Ectodermal cell (in vitro differentiated cells): ENCODE measurements around the gene CTNS.
A peak's percentile ranks its signal among the peaks of the same experiment; 100 is the strongest.
"Not testable (repeated sequence)": the region's sequence is repeated elsewhere in the genome, so short reads cannot be mapped to it uniquely, and the experiment has no call there.

Source experiments
- H3K27ac ChIP-seq: 2 replicates; pipeline ENCODE4 v1.7.0; 2013; ENCODE audit warnings: mild to moderate bottlenecking, low read depth, low read length; ENCODE audit not compliant: insufficient read depth, poor library complexity, severe bottlenecking
- H3K27me3 ChIP-seq: 2 replicates; pipeline ENCODE4 v1.7.0; 2013; ENCODE audit warnings: mild to moderate bottlenecking, low read length; ENCODE audit not compliant: insufficient read depth, control insufficient read depth, poor library complexity, severe bottlenecking
- H3K36me3 ChIP-seq: one replicate; pipeline ENCODE4 v1.7.0; 2013; ENCODE audit warnings: low read length; ENCODE audit not compliant: control insufficient read depth, insufficient read depth
- H3K4me1 ChIP-seq: one replicate; pipeline ENCODE4 v1.7.0; 2013; ENCODE audit warnings: low read length; ENCODE audit not compliant: control insufficient read depth, insufficient read depth
- H3K4me3 ChIP-seq: 2 replicates; pipeline ENCODE4 v1.7.0; 2013; ENCODE audit warnings: low read depth, low read length, control low read depth; ENCODE audit not compliant: insufficient read depth
- H3K9me3 ChIP-seq: 2 replicates; pipeline ENCODE4 v1.7.0; 2013; ENCODE audit warnings: mild to moderate bottlenecking, low read length, moderate library complexity; ENCODE audit not compliant: control insufficient read depth
- WGBS, 2 experiments: methylation state at CpG; one replicate each; pipeline ENCODE4 v1.1.7; 2013; ENCODE audit warnings: missing lambda C conversion rate in 2 of 2; 5-methylcytosine and 5-hydroxymethylcytosine counted together

The CTNS gene

DNA sequence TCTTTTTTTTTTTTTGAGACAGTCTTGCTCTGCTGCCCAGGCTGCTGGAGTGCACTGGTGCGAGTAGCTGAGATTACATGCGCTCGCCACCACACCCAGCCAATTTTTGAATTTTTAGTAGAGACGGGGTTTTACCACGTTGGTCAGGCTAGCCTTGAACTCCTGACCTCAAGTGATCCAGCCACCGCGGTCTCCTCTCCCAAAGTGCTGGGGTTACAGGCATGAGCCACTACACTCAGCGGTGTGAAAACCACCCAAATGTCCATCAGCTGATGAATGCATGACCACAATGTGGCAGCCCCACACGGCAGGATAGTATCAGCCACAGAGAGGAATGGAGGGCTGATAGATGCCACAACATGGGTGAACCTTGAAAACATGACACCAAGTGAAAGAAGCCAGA, 57.3 kb downstream of the CTNS start:
- Histone ChIP-seq H3K4me1 (peaks cover 3% of the 10 kb centered on the region), H3K9me3 (no peaks in the 10 kb centered on the region), H3K27me3 (peaks cover 51% of the 10 kb centered on the region), H3K27ac (no peak overlapping the region), H3K36me3 (no peaks in the 10 kb centered on the region), H3K4me3 (no peak overlapping the region)
- WGBS, 2 experiments: 89 to 91% methylated on average over 9 of the region's 9 CpGs

DNA sequence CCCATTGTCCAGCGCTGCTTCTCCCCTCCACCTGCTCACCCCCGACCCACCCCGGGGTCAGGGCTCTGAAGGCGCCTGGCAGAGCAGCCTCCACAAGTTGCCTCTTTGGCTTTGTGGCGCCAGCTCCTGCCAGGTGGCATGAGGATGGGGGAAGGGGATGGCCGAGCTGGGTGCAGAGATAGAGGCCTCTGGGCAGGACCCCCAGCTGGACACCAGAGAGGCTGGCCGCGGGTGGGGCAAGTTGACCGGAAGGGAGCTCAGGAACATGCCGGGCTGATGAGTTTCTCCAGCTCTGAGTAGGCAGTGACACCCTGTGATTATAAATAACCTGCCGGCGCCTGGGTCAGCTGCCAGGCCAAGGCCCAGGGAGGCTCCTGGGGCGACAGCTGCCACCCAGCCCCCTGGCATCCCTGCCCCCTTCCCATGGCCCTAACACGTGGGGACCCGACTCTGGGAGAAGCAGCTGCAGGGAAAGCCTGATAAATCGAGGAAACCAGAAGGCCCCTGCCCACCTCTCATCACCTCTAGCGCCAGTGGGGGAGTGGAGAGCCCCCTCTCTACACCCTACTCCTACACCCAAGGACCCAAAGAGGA, 58.7 kb downstream of the CTNS start:
- Histone ChIP-seq H3K27ac (no peak overlapping the region), H3K27me3 (peaks cover 51% of the 10 kb centered on the region), H3K9me3 (no peaks in the 10 kb centered on the region), H3K36me3 (no peaks in the 10 kb centered on the region), H3K4me1 (peaks cover 3% of the 10 kb centered on the region), H3K4me3 (no peak overlapping the region)
- WGBS, 2 experiments: 24 to 27% methylated on average over 16 of the region's 17 CpGs

DNA sequence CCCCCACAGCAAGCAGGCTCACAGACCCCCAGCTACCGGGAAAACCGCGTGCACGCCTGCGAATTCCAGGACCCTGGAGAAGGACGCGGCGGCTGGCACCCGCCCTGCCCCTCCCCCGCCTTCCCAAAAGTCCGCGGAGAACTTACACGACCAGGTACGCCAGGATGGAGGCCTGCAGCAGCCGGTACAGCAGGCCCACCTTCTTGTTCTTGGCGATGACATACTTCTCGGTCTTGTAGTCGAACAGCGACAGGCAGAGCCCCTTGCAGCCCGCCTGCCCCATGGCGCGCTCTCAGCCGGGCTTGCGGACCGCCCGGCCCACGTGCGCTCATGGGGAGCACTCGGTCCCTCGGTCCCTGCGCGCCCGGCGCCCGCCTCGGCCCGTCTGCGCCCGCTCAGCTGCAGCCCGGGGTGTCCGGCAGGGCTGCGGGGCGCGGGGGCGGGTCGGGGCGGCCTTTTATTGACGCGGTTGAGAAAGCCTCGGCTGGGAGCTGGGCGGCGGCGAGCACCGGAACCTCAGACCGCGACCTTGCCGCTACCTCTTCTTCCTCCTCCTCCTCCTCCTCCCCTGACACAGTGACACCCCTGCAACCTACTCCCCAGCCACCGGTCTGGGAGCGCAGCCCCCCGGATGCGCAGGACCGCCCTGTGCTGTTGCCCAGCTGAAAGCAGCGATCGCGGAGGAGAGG, 59.3 kb downstream of the CTNS start, which contains the start of gene P2RX5:
Gene P2RX5 (minus strand): TSS at position 433 of the 689 bp plus-strand sequence. CDS start 150 bp downstream, at position 283.
- no peak within 1 kb of the TSS for H3K27ac ChIP-seq
- peaks cover 51% of the 10 kb centered on the region for H3K27me3 ChIP-seq
- WGBS, 2 experiments: 1% methylated on average over 57 to 60 of the region's 65 CpGs
- peak within 1 kb of the TSS; percentile 24 for H3K4me3 ChIP-seq
- H3K4me1 ChIP-seq: peaks cover 3% of the 10 kb centered on the region
- H3K9me3 ChIP-seq: no peaks in the 10 kb centered on the region
- no peaks in the 10 kb centered on the region for H3K36me3 ChIP-seq

DNA sequence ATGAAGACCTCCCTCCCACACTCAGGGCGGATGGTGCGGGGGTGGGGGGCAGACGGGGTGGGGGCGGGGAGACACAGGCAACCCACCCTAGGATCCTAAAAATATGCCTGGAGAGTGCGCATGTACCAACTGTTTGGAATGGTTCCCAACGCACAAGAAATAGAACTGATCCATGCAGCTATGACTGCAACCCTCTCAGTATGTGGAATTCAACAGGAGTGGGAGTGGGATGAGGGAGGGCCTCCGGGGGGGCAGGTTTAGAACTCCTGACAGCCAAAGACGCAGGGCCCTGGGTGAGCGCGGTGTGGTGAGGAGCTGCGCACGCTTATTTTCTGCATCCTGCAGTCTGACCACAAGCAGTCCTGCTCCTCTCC, 60.5 kb downstream of the CTNS start:
- Histone ChIP-seq H3K9me3 (no peaks in the 10 kb centered on the region), H3K27me3 (peaks cover 51% of the 10 kb centered on the region), H3K27ac (no peak overlapping the region), H3K4me3 (no peak overlapping the region), H3K4me1 (peaks cover 3% of the 10 kb centered on the region), H3K36me3 (no peaks in the 10 kb centered on the region)
- WGBS, 2 experiments: 66 to 71% methylated on average over 12 of the region's 12 CpGs

DNA sequence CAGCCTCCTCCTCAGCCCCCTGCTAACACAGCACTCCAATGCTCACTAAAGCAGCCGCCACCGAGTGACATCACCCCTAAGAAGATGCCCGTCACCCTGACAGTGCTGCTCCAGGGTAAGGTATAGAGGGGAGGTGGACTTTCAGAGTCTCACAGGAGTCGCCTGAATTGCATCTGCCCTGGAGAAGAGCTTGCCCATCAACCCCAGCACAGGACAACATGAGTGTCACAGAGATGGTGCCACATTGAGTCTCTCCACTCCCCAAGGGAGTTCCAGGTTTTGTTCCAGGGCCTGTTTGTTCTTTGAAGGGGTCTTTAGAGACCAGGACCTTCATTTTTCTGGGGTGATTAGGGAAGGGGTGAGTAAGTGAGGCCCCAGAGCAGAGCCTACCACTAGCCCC, 61.6 kb downstream of the CTNS start:
- 89% methylated on average over 4 of the region's 4 CpGs for WGBS, 2 experiments
- peaks cover 51% of the 10 kb centered on the region for H3K27me3 ChIP-seq

DNA sequence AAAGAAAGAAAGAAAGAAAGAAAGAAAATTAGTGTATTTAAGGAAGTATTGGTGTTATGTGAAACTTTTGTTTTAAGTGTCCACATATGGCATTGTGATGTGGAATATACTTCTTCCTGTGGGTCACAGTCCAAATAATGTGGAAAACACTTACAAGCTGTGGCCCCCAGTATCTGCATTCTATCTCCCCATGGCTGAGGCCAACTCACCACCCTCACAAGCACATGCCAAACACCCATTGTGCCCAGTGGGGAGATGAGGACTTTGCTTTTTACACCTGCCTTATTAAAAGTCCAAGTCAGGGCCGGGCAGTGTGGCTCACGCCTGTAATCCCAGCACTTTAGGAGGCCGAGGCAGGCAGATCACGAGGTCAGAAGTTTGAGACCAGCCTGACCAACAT, 63.4 kb downstream of the CTNS start:
- peaks cover 3% of the 10 kb centered on the region for H3K4me1 ChIP-seq
- H3K27me3 ChIP-seq: peaks cover 37% of the 10 kb centered on the region
- no peaks in the 10 kb centered on the region for H3K9me3 ChIP-seq
- H3K4me3 ChIP-seq: no peak overlapping the region
- no peak overlapping the region for H3K27ac ChIP-seq
- no peaks in the 10 kb centered on the region for H3K36me3 ChIP-seq
- WGBS, 2 experiments: 87 to 89% methylated on average over 4 of the region's 4 CpGs

More for the DNA sequence above, 61.6 kb downstream of the CTNS start:
- H3K4me1 ChIP-seq: peaks cover 3% of the 10 kb centered on the region
- H3K4me3 ChIP-seq: no peak overlapping the region
- no peaks in the 10 kb centered on the region for H3K9me3 ChIP-seq
- no peaks in the 10 kb centered on the region for H3K36me3 ChIP-seq
- no peak overlapping the region for H3K27ac ChIP-seq

DNA sequence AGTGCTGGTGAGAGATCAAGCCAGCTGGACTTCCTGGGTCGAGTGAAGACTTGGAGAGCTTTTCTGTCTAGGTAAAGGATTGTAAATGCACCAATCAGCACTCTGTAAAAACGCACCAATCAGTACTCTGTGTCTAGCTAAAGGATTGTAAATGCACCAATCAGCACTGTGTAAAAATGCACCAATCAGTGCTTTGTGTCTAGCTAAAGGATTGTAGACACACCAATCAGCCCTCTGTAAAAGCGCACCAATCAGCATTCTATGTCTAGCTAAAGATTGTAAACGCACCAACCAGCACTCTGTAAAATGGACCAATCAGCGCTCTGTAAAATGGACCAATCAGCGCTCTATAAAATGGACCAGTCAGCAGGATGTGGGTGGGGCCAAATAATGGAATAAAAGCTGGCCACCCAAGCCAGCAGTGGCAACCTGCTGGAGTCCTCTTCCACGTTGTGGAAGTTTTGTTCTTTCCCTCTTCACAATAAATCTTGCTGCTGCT, 65.5 kb downstream of the CTNS start:
- 89 to 90% methylated on average over 7 of the region's 7 CpGs for WGBS, 2 experiments

DNA sequence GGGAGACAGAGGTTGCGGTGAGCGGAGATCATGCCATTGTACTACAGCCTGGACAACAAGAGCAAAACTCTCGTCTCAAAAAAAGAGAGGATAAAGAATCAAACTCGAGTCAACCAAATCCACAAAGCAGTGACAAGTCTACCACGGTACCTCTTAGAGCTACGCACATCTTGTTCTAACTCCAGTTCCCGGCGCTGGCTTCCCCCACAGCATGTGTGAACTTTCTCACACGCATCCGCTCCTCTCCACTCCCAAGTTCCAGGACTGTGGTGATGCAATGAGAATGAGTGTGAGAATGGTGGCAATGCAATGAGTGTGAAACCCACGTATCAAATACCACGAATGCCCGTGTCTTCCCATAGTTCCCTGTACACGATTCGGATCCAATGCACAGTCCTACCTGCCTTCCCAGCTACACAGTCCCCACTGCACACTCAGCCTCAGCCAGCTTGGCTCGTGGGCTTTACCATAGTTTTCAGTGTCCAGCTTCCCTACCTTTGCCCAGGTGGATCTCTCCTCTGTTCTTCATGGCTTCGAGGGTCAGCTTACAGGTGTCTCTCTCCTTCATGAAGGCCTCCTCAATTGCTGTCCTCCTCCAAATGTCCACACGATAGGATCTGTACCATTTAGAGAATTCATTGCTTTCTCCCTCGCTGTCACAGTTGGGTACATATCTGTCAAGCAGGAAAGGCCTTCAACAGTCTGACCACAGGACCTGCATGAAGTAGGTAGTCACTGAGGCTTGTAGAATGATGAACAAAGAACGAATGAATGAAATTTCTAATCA, 68.6 kb downstream of the CTNS start:
- H3K4me1 ChIP-seq: no peaks in the 10 kb centered on the region
- no peaks in the 10 kb centered on the region for H3K27me3 ChIP-seq
- H3K9me3 ChIP-seq: no peaks in the 10 kb centered on the region
- H3K36me3 ChIP-seq: no peaks in the 10 kb centered on the region
- H3K4me3 ChIP-seq: no peak overlapping the region
- 88 to 89% methylated on average over 20 of the region's 20 CpGs for WGBS, 2 experiments
- no peak overlapping the region for H3K27ac ChIP-seq

More for the DNA sequence above, 65.5 kb downstream of the CTNS start:
- H3K27ac ChIP-seq, H3K4me3 ChIP-seq, H3K9me3 ChIP-seq, H3K36me3 ChIP-seq, H3K4me1 ChIP-seq: not testable (repeated sequence)
- H3K27me3 ChIP-seq: peaks cover 15% of the 10 kb centered on the region

DNA sequence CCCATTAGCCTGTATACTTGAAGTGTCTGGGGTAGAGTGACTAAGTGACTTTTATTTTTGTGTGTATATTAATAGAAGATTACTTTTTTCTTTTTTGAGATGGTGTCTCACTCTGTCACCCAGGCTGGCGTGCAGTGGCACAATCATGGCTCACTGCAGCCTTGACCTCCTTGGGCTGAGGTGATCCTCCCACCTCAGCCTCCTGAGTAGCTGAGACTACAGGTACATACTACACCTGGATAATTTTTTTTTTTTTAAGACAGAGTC, 69.1 kb downstream of the CTNS start:
- not testable (repeated sequence) for H3K9me3 ChIP-seq, H3K4me1 ChIP-seq, H3K4me3 ChIP-seq, H3K36me3 ChIP-seq, H3K27ac ChIP-seq, H3K27me3 ChIP-seq
- 92 to 100% methylated on average over 1 of the region's 1 CpG for WGBS, 2 experiments

DNA sequence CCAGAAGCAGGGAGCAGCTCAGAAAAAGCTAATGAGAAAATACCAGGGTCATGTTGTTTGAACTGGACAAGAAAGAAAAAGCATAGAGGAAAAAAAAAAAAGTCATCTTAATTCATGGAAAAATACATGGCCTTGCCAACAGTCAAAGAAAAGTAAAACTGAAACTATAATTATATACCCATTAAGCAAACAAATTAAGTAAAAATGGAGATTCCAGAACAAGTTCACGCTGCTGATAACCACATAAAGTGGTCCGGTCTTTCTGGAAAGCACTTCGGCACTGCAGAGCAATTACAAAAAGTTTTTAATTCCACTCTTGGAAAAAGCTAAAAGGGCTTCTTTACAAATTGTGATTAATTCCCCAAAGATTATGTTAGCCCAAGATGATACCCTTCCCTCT, 71.8 kb downstream of the CTNS start:
- Histone ChIP-seq H3K27me3 (no peaks in the 10 kb centered on the region), H3K36me3 (no peaks in the 10 kb centered on the region), H3K27ac (no peak overlapping the region), H3K4me3 (no peak overlapping the region), H3K9me3 (no peaks in the 10 kb centered on the region), H3K4me1 (no peaks in the 10 kb centered on the region)
- WGBS, 2 experiments: 95 to 96% methylated on average over 3 of the region's 3 CpGs
